GM18858 (cell line): ENCODE results near the gene ZSWIM1.
"Not testable (repeated sequence)": the region's sequence is repeated elsewhere in the genome, so short reads cannot be mapped to it uniquely, and the experiment has no call there.

ENCODE experiments used
- ATAC-seq: cut with Tn5 transposase; IDR thresholded peaks from one replicate; pipeline ENCODE4 v1.9.1; 2021; ENCODE audit not compliant: unreplicated experiment

The ZSWIM1 gene

GRCh38 chr20:45925821-45926506 is 44.9 kb downstream of the ZSWIM1 start:
- no peak for ATAC-seq

DNA sequence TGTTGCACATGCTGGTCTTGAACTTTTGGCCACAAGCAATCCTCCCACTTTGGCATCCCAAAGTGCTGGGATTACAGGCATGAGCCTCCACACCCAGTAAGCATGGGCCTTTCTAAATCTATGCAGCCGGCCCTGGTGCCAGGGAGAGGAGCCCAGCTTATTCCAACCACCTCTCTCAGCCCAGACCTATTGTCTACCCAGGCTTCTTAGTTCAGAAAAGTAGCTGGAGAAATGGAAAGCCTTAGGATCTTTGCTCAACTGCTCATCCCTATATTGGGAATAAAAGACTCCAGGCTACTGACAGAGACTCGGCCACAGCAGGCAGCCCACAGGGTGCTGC is 45.7 kb downstream of the ZSWIM1 start:
- no peak for ATAC-seq

- ATAC-seq: no peak
Measured at GRCh38 chr20:45927071-45927878, 46.2 kb downstream of the ZSWIM1 start.

- not testable (repeated sequence) for ATAC-seq
Measured at GRCh38 chr20:45931680-45932079, 50.7 kb downstream of the ZSWIM1 start.

- ATAC-seq: no peak
Measured at GRCh38 chr20:45933266-45934045, 52.4 kb downstream of the ZSWIM1 start.

GRCh38 chr20:45934046-45934585 is 53.1 kb downstream of the ZSWIM1 start:
- no peak for ATAC-seq
